Measurements from ENCODE around the gene SLC2A11. TPM values are rescaled to one million over a fixed set of nuclear protein-coding genes. Genes with fewer than 3 reads are reported as not detected.

SLC2A11 gene
- total and polyA plus RNA-seq, 10 of the 15 experiments (the other 5 are each of a cell fraction or from before 2014, with no cell fraction given): 0.98 to 18.3 (median 8.6) TPM

DNA sequence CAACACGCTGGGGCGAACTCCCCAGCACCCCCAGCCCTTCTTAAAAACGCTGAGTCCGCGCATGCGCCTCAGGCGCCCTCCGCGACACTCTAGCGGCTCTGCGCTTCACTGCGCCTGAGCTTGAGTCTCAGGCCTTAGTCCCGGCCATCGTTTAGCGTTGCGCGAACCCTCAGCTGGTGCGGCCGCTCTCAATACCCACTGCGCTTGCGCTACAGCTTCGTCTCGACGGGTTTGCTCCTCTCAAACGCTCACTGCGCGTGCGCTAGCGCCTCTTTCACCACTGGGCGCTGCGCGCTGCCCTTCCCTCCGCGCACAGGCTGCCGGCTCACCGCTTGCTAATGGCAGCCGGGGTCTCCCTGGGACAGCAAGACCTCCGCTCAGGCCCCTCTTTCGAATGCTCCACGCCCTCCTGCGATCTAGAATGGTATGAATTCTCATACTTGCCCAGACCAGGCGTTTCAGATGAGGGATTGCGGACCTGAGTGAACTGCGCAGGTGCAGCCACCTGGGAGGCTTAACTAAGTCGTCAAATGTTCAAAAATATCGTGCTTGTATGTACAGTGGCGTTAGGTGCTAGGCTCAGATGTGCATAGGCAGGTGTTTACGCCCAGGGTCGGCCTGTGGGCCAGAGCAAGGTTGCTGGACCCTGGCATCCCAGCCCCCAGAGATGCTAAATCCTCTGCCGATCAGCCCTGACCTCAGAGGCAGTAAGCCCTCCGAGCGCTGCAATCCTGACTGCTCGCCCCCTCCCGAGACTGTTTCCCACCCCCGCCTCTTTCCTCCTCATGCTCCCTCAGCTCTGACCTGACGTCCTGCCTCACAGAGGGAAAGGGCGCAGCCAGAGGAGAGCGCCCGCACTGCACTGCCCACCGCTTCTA is at the start of gene SLC2A11 (continued):
- TF ChIP-seq, protein P1, sequence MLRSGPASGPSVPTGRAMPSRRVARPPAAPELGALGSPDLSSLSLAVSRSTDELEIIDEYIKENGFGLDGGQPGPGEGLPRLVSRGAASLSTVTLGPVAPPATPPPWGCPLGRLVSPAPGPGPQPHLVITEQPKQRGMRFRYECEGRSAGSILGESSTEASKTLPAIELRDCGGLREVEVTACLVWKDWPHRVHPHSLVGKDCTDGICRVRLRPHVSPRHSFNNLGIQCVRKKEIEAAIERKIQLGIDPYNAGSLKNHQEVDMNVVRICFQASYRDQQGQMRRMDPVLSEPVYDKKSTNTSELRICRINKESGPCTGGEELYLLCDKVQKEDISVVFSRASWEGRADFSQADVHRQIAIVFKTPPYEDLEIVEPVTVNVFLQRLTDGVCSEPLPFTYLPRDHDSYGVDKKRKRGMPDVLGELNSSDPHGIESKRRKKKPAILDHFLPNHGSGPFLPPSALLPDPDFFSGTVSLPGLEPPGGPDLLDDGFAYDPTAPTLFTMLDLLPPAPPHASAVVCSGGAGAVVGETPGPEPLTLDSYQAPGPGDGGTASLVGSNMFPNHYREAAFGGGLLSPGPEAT (IDR thresholded peaks at IDR 0.05; ENCODE audit: low read depth): 0 out of 2 replicates have a peak, but pooled peaks have one; percentile 26
- TF ChIP-seq NR2C1 (IDR thresholded peaks at IDR 0.05) (no peak), MTA2 (IDR thresholded peaks at IDR 0.05; ENCODE audit: low read depth) (no peak), MYC (IDR thresholded peaks at IDR 0.05; ENCODE audit: insufficient read depth, insufficient read length, insufficient replicate concordance, low read length, severe bottlenecking) (no peak), KAT2A (conservative IDR thresholded peaks at IDR 0.05; ENCODE audit: control insufficient read depth, low read depth, low read length) (no peak), GABPA (IDR thresholded peaks at IDR 0.05; ENCODE audit: low read depth) (no peak), BCL11A (IDR thresholded peaks at IDR 0.05; ENCODE audit: low read depth, low read length) (no peak), KLF5 (IDR thresholded peaks at IDR 0.05; ENCODE audit: partially characterized antibody) (no peak), NFXL1 (IDR thresholded peaks at IDR 0.05; ENCODE audit: borderline replicate concordance) (no peak), IKZF1 (conservative IDR thresholded peaks at IDR 0.05) (peak; percentile 99), BRCA1 (IDR thresholded peaks at IDR 0.05; ENCODE audit: low read depth, low read length) (no peak), RAD21 (IDR thresholded peaks at IDR 0.05; ENCODE audit: insufficient read depth, low read depth, low read length) (no peak), IKZF2 (IDR thresholded peaks at IDR 0.05) (no peak), BMI1 (IDR thresholded peaks at IDR 0.05; ENCODE audit: borderline replicate concordance) (no peak), RAD51 (IDR thresholded peaks at IDR 0.05) (no peak), TARDBP (IDR thresholded peaks at IDR 0.05; ENCODE audit: borderline replicate concordance) (no peak), SIN3A (IDR thresholded peaks at IDR 0.05; ENCODE audit: low read depth, low read length) (0 out of 2 replicates have a peak, but pooled peaks have one; percentile 77)
- TF ChIP-seq, protein P2, sequence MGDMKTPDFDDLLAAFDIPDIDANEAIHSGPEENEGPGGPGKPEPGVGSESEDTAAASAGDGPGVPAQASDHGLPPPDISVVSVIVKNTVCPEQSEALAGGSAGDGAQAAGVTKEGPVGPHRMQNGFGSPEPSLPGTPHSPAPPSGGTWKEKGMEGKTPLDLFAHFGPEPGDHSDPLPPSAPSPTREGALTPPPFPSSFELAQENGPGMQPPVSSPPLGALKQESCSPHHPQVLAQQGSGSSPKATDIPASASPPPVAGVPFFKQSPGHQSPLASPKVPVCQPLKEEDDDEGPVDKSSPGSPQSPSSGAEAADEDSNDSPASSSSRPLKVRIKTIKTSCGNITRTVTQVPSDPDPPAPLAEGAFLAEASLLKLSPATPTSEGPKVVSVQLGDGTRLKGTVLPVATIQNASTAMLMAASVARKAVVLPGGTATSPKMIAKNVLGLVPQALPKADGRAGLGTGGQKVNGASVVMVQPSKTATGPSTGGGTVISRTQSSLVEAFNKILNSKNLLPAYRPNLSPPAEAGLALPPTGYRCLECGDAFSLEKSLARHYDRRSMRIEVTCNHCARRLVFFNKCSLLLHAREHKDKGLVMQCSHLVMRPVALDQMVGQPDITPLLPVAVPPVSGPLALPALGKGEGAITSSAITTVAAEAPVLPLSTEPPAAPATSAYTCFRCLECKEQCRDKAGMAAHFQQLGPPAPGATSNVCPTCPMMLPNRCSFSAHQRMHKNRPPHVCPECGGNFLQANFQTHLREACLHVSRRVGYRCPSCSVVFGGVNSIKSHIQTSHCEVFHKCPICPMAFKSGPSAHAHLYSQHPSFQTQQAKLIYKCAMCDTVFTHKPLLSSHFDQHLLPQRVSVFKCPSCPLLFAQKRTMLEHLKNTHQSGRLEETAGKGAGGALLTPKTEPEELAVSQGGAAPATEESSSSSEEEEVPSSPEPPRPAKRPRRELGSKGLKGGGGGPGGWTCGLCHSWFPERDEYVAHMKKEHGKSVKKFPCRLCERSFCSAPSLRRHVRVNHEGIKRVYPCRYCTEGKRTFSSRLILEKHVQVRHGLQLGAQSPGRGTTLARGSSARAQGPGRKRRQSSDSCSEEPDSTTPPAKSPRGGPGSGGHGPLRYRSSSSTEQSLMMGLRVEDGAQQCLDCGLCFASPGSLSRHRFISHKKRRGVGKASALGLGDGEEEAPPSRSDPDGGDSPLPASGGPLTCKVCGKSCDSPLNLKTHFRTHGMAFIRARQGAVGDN (IDR thresholded peaks at IDR 0.05): peak; percentile 88
- TF ChIP-seq, protein P3, sequence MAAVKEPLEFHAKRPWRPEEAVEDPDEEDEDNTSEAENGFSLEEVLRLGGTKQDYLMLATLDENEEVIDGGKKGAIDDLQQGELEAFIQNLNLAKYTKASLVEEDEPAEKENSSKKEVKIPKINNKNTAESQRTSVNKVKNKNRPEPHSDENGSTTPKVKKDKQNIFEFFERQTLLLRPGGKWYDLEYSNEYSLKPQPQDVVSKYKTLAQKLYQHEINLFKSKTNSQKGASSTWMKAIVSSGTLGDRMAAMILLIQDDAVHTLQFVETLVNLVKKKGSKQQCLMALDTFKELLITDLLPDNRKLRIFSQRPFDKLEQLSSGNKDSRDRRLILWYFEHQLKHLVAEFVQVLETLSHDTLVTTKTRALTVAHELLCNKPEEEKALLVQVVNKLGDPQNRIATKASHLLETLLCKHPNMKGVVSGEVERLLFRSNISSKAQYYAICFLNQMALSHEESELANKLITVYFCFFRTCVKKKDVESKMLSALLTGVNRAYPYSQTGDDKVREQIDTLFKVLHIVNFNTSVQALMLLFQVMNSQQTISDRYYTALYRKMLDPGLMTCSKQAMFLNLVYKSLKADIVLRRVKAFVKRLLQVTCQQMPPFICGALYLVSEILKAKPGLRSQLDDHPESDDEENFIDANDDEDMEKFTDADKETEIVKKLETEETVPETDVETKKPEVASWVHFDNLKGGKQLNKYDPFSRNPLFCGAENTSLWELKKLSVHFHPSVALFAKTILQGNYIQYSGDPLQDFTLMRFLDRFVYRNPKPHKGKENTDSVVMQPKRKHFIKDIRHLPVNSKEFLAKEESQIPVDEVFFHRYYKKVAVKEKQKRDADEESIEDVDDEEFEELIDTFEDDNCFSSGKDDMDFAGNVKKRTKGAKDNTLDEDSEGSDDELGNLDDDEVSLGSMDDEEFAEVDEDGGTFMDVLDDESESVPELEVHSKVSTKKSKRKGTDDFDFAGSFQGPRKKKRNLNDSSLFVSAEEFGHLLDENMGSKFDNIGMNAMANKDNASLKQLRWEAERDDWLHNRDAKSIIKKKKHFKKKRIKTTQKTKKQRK (IDR thresholded peaks at IDR 0.05; ENCODE audit: low read depth, low read length): no peak
- TF ChIP-seq, protein P4, sequence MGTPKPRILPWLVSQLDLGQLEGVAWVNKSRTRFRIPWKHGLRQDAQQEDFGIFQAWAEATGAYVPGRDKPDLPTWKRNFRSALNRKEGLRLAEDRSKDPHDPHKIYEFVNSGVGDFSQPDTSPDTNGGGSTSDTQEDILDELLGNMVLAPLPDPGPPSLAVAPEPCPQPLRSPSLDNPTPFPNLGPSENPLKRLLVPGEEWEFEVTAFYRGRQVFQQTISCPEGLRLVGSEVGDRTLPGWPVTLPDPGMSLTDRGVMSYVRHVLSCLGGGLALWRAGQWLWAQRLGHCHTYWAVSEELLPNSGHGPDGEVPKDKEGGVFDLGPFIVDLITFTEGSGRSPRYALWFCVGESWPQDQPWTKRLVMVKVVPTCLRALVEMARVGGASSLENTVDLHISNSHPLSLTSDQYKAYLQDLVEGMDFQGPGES (IDR thresholded peaks at IDR 0.05): 0 out of 2 replicates have a peak, but pooled peaks have one; percentile 11

All from GM12878 (cell line).